AG04450 (cell line): ENCODE results near the gene OR2A1. TPM values are rescaled to one million over a fixed set of nuclear protein-coding genes. Genes with fewer than 3 reads are reported as not detected.
"Not testable (repeated sequence)": the region's sequence is repeated elsewhere in the genome, so short reads cannot be mapped to it uniquely, and the experiment has no call there.

Experiments
- CTCF ChIA-PET: fragments of 300-600, 350-600 bp; formaldehyde crosslinking; extraction: SDS; loops from one replicate; lab custom pipeline; 2022; ENCODE audit warnings: antibody characterized with exemption, inconsistent platforms; lab: Charles Lee
- POLR2A ChIA-PET: fragments of 350-600 bp; formaldehyde crosslinking; extraction: SDS; loops from one replicate; lab custom pipeline; 2021; ENCODE audit warnings: antibody characterized with exemption, inconsistent platforms; lab: Yijun Ruan, JAX
- DNase-seq: peaks from one replicate; pipeline ENCODE4 v3.0.0-alpha.2; 2011; ENCODE audit warnings: low read depth, low spot score
- H3K27ac ChIP-seq: one replicate; pipeline ENCODE4 v1.5.1; 2012; ENCODE audit warnings: low read depth, low read length, control low read depth
- H3K27me3 ChIP-seq: one replicate; pipeline ENCODE4 v1.6.0; 2012; ENCODE audit warnings: low read length; ENCODE audit not compliant: control insufficient read depth, insufficient read depth
- H3K4me3 ChIP-seq: 2 replicates; pipeline ENCODE4 v1.5.1; 2011; ENCODE audit warnings: mild to moderate bottlenecking, low read depth, low read length, control low read depth
- H3K9me3 ChIP-seq: 2 replicates; pipeline ENCODE4 v1.5.1; 2012; ENCODE audit warnings: low read length; ENCODE audit not compliant: control insufficient read depth, insufficient read depth
- polyA plus RNA-seq: library from polyadenylated mRNA; depleted of rRNA; stranded (reverse); fragments of >200 nt; gene quantifications from 2 replicates; pipeline ENCODE4 v1.2.3, GENCODE V29; 2011

Gene OR2A1
- polyA plus RNA-seq, 1 experiment = not detected

GRCh38 chr7:144331221-144331995, 19.2 kb downstream of the OR2A1 start:
- CTCF ChIA-PET, POLR2A ChIA-PET, H3K9me3 ChIP-seq, H3K4me3 ChIP-seq, H3K27ac ChIP-seq, DNase-seq, H3K27me3 ChIP-seq: not testable (repeated sequence)

- H3K27me3 ChIP-seq, POLR2A ChIA-PET, H3K9me3 ChIP-seq, CTCF ChIA-PET, H3K27ac ChIP-seq, DNase-seq, H3K4me3 ChIP-seq: not testable (repeated sequence)
Measured at GRCh38 chr7:144331996-144332288, 19.7 kb downstream of the OR2A1 start.

GRCh38 chr7:144348625-144349024, 36.4 kb downstream of the OR2A1 start:
- CTCF ChIA-PET, DNase-seq, H3K27me3 ChIP-seq, H3K27ac ChIP-seq, H3K9me3 ChIP-seq, H3K4me3 ChIP-seq, POLR2A ChIA-PET: not testable (repeated sequence)

- DNase-seq, H3K27ac ChIP-seq, H3K27me3 ChIP-seq, H3K9me3 ChIP-seq, POLR2A ChIA-PET, H3K4me3 ChIP-seq, CTCF ChIA-PET: not testable (repeated sequence)
Measured at GRCh38 chr7:144351667-144352066, 39.4 kb downstream of the OR2A1 start.

GRCh38 chr7:144355176-144355822, 43.1 kb downstream of the OR2A1 start, which contains the start of gene ARHGEF5:
Gene ARHGEF5 (plus strand): TSS chr7:144355402. CDS start chr7:144362670, 7,268 bp downstream.
- H3K9me3 ChIP-seq, H3K27me3 ChIP-seq, POLR2A ChIA-PET, H3K27ac ChIP-seq, CTCF ChIA-PET, H3K4me3 ChIP-seq, DNase-seq: not testable (repeated sequence)

- H3K9me3 ChIP-seq, H3K4me3 ChIP-seq, DNase-seq, POLR2A ChIA-PET, H3K27me3 ChIP-seq, H3K27ac ChIP-seq, CTCF ChIA-PET: not testable (repeated sequence)
Measured at GRCh38 chr7:144356185-144356584, 44.0 kb downstream of the OR2A1 start.

- DNase-seq, H3K27ac ChIP-seq, H3K9me3 ChIP-seq, H3K4me3 ChIP-seq, POLR2A ChIA-PET, CTCF ChIA-PET, H3K27me3 ChIP-seq: not testable (repeated sequence)
Measured at GRCh38 chr7:144356860-144357259, 44.6 kb downstream of the OR2A1 start.

GRCh38 chr7:144362061-144362460, 49.8 kb downstream of the OR2A1 start:
- H3K4me3 ChIP-seq, H3K27ac ChIP-seq, H3K27me3 ChIP-seq, DNase-seq, H3K9me3 ChIP-seq, POLR2A ChIA-PET, CTCF ChIA-PET: not testable (repeated sequence)

- H3K27ac ChIP-seq, H3K4me3 ChIP-seq, H3K27me3 ChIP-seq, H3K9me3 ChIP-seq, POLR2A ChIA-PET, DNase-seq, CTCF ChIA-PET: not testable (repeated sequence)
Measured at GRCh38 chr7:144365523-144365922, 53.3 kb downstream of the OR2A1 start.

- POLR2A ChIA-PET = not testable (repeated sequence)
Measured at GRCh38 chr7:144367250-144367649, 55.0 kb downstream of the OR2A1 start.

GRCh38 chr7:144369221-144369620, 57.0 kb downstream of the OR2A1 start:
- DNase-seq, CTCF ChIA-PET, H3K27ac ChIP-seq, H3K9me3 ChIP-seq, H3K27me3 ChIP-seq, POLR2A ChIA-PET, H3K4me3 ChIP-seq: not testable (repeated sequence)

More at GRCh38 chr7:144367250-144367649, 55.0 kb downstream of the OR2A1 start:
- CTCF ChIA-PET, H3K9me3 ChIP-seq, H3K4me3 ChIP-seq, H3K27me3 ChIP-seq, H3K27ac ChIP-seq, DNase-seq: not testable (repeated sequence)
